GM23338 (cell line): ENCODE results near the gene TMEM255B. TPM values are rescaled to one million over a fixed set of nuclear protein-coding genes. Genes with fewer than 3 reads are reported as not detected.

Experiments
- ATAC-seq: fragments of 200-7000 bp; cut with Tn5 transposase; 3 replicates; pipeline ENCODE4 v1.9.1; 2020
- DNase-seq: peaks from one replicate; pipeline ENCODE4 v3.0.0-alpha.2; 2015; ENCODE audit warnings: low spot score
- H2AFZ ChIP-seq: fragments of 200-600 bp; sonication (generic); 2 replicates; pipeline ENCODE4 v1.8.0; 2016; ENCODE audit warnings: antibody characterized with exemption, mild to moderate bottlenecking, moderate library complexity
- H3F3A ChIP-seq: fragments of 200-600 bp; sonication (generic); replicated peaks from 2 replicates; pipeline ENCODE4 v1.8.0; 2017; ENCODE audit warnings: antibody characterized with exemption, mixed run types, low read depth
- H3K27ac ChIP-seq: fragments of 200-600 bp; sonication (generic); 2 replicates; pipeline ENCODE4 v1.6.1; 2016; ENCODE audit warnings: low read depth
- H3K27me3 ChIP-seq: fragments of 200-600 bp; sonication (generic); 2 replicates; pipeline ENCODE4 v1.8.0; 2016; ENCODE audit warnings: mild to moderate bottlenecking, mixed run types, moderate library complexity; ENCODE audit not compliant: insufficient read depth
- H3K36me3 ChIP-seq: fragments of 200-600 bp; sonication (generic); 2 replicates; pipeline ENCODE4 v1.8.0; 2016; ENCODE audit warnings: mild to moderate bottlenecking; ENCODE audit not compliant: insufficient read depth
- H3K4me1 ChIP-seq: fragments of 200-600 bp; sonication (generic); 2 replicates; pipeline ENCODE4 v1.8.0; 2016; ENCODE audit warnings: mild to moderate bottlenecking, moderate library complexity; ENCODE audit not compliant: insufficient read depth
- H3K4me2 ChIP-seq: fragments of 200-600 bp; sonication (generic); 2 replicates; pipeline ENCODE4 v1.7.1; 2017; ENCODE audit warnings: mixed run types
- H3K4me3 ChIP-seq: fragments of 200-600 bp; sonication (generic); 2 replicates; pipeline ENCODE4 v1.6.1; 2016; ENCODE audit warnings: mixed run types
- H3K79me2 ChIP-seq: fragments of 200-600 bp; sonication (generic); replicated peaks from 2 replicates; pipeline ENCODE4 v1.8.0; 2017; ENCODE audit warnings: mild to moderate bottlenecking; ENCODE audit not compliant: insufficient read depth
- H3K9me2 ChIP-seq: fragments of 200-600 bp; sonication (generic); 2 replicates; pipeline ENCODE4 v1.8.0; 2017; ENCODE audit not compliant: insufficient read depth
- H4K20me1 ChIP-seq: fragments of 200-600 bp; sonication (generic); replicated peaks from 2 replicates; pipeline ENCODE4 v1.8.0; 2017; ENCODE audit warnings: mild to moderate bottlenecking; ENCODE audit not compliant: insufficient read depth
- H3K27ac Mint-ChIP-seq: 2 replicates; pipeline ENCODE4 v1.8.0; 2020; ENCODE audit warnings: inconsistent platforms, mild to moderate bottlenecking, moderate library complexity, mixed read lengths
- H3K27me3 Mint-ChIP-seq: 3 replicates; pipeline ENCODE4 v1.8.0; 2022; ENCODE audit warnings: low read depth, mild to moderate bottlenecking, moderate library complexity, mixed read lengths, inconsistent platforms; ENCODE audit not compliant: insufficient read depth, poor library complexity
- H3K36me3 Mint-ChIP-seq: 3 replicates; pipeline ENCODE4 v1.8.0; 2021; ENCODE audit warnings: low read depth, mild to moderate bottlenecking, inconsistent platforms, moderate library complexity, mixed read lengths
- H3K4me1 Mint-ChIP-seq: 3 replicates; pipeline ENCODE4 v1.8.0; 2020; ENCODE audit warnings: mild to moderate bottlenecking, inconsistent platforms, mixed read lengths
- H3K4me3 Mint-ChIP-seq: 3 replicates; pipeline ENCODE4 v1.8.0; 2021; ENCODE audit warnings: moderate library complexity, mild to moderate bottlenecking, inconsistent platforms, mixed read lengths
- H3K9me3 Mint-ChIP-seq: 3 replicates; pipeline ENCODE4 v1.8.0; 2020; ENCODE audit warnings: moderate library complexity, mild to moderate bottlenecking, inconsistent platforms, mixed read lengths
- CREB1 ChIP-seq: fragments of 250-450 bp; sonication (Bioruptor Pico); IDR thresholded peaks from 2 replicates; pipeline ENCODE4 v1.5.0; 2020; ENCODE audit warnings: low read depth, mild to moderate bottlenecking, moderate library complexity
- EZH2 ChIP-seq: fragments of 200-600 bp; sonication (generic); IDR thresholded peaks from one replicate; pipeline ENCODE4 v1.8.0; 2017; ENCODE audit warnings: antibody characterized with exemption, mild to moderate bottlenecking, low read depth; ENCODE audit not compliant: unreplicated experiment
- EZH2phosphoT487 ChIP-seq: fragments of 200-600 bp; sonication (generic); IDR thresholded peaks from one replicate; pipeline ENCODE4 v1.8.1; 2018; ENCODE audit warnings: antibody characterized with exemption; ENCODE audit not compliant: unreplicated experiment
- NANOG ChIP-seq: IDR thresholded peaks from 2 replicates; pipeline ENCODE4 v1.6.1; 2016; ENCODE audit warnings: antibody characterized with exemption, borderline replicate concordance
- POLR2AphosphoS5 ChIP-seq: IDR thresholded peaks from 2 replicates; pipeline ENCODE4 v1.6.1; 2016; ENCODE audit warnings: antibody characterized with exemption, low read depth
- STAT1 ChIP-seq: IDR thresholded peaks from one replicate; pipeline ENCODE4 v1.6.1; 2016; ENCODE audit warnings: antibody characterized with exemption; ENCODE audit not compliant: unreplicated experiment
- ZNF114 ChIP-seq: fragments of 250-450 bp; sonication (Bioruptor Pico); IDR thresholded peaks from 2 replicates; pipeline ENCODE4 v1.5.0; 2020; ENCODE audit warnings: mild to moderate bottlenecking, moderate library complexity
- polyA plus RNA-seq: library from polyadenylated mRNA; unstranded; fragments of >200 nt; fragmentation: Nextera tagmentation; extraction: Ambion mirVana; gene quantifications from 2 replicates; pipeline ENCODE4 v1.2.1, GENCODE V29; 2016
- total RNA-seq: library from RNA; depleted of rRNA; stranded (reverse); fragments of >200 nt; shearing (Covaris generic); gene quantifications from 2 replicates; pipeline ENCODE4 v1.2.3, GENCODE V29; 2014
- TF ChIP-seq, protein P1 (sequence below): IDR thresholded peaks from one replicate; pipeline ENCODE4 v1.6.1; 2018; ENCODE audit warnings: antibody characterized with exemption; ENCODE audit not compliant: unreplicated experiment
- TF ChIP-seq, protein P2 (sequence below): IDR thresholded peaks from 2 replicates; pipeline ENCODE4 v1.6.1; 2016; ENCODE audit warnings: antibody characterized with exemption
- TF ChIP-seq, protein P3 (sequence below), 2 experiments: fragments of 200-600 bp in 1 of 2; sonication (generic) in 1 of 2; conservative IDR thresholded peaks; 2 replicates each; pipeline versions ENCODE4 v1.5.1 to v1.6.1; 2016 to 2017; ENCODE audit warnings: antibody characterized with exemption in 2 of 2, low read depth in 2 of 2, mild to moderate bottlenecking in 2 of 2, moderate library complexity in 1 of 2
- TF ChIP-seq, protein P4 (sequence below): fragments of 250-450 bp; sonication (Bioruptor Pico); IDR thresholded peaks from 2 replicates; pipeline ENCODE4 v1.5.0; 2020; ENCODE audit warnings: mild to moderate bottlenecking, moderate library complexity

The TMEM255B gene
- total and polyA plus RNA-seq, 2 experiments from 2014 or later: 0.69 to 4.4 TPM

DNA sequence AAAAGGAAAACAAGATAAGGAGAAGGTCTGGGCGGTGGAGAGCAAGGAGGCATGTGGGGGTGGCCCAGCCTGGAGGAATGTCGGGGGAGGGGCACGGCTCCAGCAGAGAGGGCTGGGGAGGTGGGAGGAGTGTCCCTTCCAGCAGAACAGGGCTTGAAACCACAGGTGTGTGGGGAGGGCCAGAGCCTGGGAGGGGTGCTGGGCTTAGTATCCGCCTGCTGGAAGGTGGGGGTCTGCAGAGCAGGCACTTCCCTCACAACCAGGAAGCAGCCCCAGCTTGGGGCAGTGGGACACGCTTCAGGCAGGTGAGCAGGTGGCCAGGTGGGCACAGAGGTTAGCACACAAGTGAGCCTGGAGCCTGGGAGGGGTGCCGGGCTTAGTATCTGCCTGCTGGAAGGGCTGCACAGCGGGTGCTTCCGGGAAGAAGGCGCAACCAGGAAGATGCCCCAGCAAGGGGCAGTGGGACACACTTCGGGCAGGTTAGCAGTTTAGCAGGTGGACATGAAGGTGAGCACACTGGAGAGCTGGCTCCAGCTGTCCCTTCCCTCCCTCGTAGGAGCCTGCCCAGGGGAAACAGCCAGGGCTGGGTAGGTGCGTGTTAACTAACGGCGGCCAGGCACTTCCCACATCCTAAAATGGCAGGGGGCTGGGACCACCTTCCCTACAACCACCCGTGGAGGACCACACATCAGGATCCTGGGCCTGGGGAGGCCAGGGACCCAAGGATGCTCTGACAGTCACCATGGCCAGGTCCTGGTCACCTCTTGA is 101.8 kb downstream of the TMEM255B start (continued):
- TF ChIP-seq, protein P1, sequence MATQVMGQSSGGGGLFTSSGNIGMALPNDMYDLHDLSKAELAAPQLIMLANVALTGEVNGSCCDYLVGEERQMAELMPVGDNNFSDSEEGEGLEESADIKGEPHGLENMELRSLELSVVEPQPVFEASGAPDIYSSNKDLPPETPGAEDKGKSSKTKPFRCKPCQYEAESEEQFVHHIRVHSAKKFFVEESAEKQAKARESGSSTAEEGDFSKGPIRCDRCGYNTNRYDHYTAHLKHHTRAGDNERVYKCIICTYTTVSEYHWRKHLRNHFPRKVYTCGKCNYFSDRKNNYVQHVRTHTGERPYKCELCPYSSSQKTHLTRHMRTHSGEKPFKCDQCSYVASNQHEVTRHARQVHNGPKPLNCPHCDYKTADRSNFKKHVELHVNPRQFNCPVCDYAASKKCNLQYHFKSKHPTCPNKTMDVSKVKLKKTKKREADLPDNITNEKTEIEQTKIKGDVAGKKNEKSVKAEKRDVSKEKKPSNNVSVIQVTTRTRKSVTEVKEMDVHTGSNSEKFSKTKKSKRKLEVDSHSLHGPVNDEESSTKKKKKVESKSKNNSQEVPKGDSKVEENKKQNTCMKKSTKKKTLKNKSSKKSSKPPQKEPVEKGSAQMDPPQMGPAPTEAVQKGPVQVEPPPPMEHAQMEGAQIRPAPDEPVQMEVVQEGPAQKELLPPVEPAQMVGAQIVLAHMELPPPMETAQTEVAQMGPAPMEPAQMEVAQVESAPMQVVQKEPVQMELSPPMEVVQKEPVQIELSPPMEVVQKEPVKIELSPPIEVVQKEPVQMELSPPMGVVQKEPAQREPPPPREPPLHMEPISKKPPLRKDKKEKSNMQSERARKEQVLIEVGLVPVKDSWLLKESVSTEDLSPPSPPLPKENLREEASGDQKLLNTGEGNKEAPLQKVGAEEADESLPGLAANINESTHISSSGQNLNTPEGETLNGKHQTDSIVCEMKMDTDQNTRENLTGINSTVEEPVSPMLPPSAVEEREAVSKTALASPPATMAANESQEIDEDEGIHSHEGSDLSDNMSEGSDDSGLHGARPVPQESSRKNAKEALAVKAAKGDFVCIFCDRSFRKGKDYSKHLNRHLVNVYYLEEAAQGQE: no peak
- TF ChIP-seq POLR2AphosphoS5 (no peak; the same call in 1 of the 2 replicates), ZNF114 (CRISPR knock-in tag) (no peak)

DNA sequence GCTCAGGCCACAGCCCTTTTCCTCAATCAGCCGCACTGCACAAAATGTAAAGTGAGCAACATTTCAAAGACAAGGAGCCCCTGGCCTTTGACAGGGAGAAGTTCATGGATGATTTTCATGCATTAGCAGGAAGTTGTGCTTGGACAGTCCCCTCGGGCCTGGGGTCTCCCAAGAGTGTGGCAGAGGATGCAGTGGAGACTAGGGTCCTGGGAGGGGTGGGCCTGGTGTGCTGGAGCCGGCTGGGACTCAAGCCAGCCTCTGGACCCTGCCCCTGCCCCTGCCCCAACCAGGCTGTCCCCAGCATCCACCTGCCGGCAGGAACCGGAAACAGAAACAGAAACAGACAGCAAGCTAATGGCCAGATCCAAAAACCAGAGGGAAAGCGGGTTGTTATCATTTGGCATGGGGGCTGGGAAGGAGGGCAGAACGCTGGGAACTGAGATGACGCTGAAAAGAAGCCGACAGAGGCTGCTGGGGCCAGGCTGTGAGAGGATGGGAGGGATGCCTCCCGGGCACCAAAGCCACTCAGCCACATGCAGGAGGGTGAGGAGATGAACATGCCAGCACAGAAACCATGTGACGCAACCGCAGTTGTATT is 102.5 kb downstream of the TMEM255B start:
- Histone ChIP-seq H3K79me2 (peaks cover 19% of the 10 kb centered on the region; the same call in 1 of the 2 replicates), H3K27ac (no peak overlapping the region), H2AFZ (no peak overlapping the region), H4K20me1 (no peaks in the 10 kb centered on the region), H3K27me3 (peaks cover 33% of the 10 kb centered on the region), H3K9me2 (no peaks in the 10 kb centered on the region; the same call in 1 of the 2 replicates), H3K36me3 (no peaks in the 10 kb centered on the region), H3K4me1 (peaks cover 37% of the 10 kb centered on the region), H3F3A (peaks cover 34% of the 10 kb centered on the region), H3K4me3 (no peak overlapping the region), H3K4me2 (peak overlapping the region; percentile 82)
- Mint-ChIP-seq H3K4me1 (peaks cover 64% of the 10 kb centered on the region), H3K36me3 (peaks cover 12% of the 10 kb centered on the region), H3K27me3 (peaks cover 42% of the 10 kb centered on the region), H3K27ac (no peak overlapping the region; the same call in 1 of the 2 replicates), H3K9me3 (peaks cover 8% of the 10 kb centered on the region; the same call in 1 of the 3 replicates), H3K4me3 (peak overlapping the region; percentile 59; the same call in 2 of the 3 replicates)
- ATAC-seq: no peak
- DNase-seq: no peak
- TF ChIP-seq ZNF114 (CRISPR knock-in tag) (no peak), POLR2AphosphoS5 (no peak), STAT1 (no peak), EZH2phosphoT487 (no peak), CREB1 (CRISPR knock-in tag) (no peak), NANOG (no peak), EZH2 (no peak)
- TF ChIP-seq, protein P2, sequence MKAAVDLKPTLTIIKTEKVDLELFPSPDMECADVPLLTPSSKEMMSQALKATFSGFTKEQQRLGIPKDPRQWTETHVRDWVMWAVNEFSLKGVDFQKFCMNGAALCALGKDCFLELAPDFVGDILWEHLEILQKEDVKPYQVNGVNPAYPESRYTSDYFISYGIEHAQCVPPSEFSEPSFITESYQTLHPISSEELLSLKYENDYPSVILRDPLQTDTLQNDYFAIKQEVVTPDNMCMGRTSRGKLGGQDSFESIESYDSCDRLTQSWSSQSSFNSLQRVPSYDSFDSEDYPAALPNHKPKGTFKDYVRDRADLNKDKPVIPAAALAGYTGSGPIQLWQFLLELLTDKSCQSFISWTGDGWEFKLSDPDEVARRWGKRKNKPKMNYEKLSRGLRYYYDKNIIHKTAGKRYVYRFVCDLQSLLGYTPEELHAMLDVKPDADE: no peak
- TF ChIP-seq, protein P3, sequence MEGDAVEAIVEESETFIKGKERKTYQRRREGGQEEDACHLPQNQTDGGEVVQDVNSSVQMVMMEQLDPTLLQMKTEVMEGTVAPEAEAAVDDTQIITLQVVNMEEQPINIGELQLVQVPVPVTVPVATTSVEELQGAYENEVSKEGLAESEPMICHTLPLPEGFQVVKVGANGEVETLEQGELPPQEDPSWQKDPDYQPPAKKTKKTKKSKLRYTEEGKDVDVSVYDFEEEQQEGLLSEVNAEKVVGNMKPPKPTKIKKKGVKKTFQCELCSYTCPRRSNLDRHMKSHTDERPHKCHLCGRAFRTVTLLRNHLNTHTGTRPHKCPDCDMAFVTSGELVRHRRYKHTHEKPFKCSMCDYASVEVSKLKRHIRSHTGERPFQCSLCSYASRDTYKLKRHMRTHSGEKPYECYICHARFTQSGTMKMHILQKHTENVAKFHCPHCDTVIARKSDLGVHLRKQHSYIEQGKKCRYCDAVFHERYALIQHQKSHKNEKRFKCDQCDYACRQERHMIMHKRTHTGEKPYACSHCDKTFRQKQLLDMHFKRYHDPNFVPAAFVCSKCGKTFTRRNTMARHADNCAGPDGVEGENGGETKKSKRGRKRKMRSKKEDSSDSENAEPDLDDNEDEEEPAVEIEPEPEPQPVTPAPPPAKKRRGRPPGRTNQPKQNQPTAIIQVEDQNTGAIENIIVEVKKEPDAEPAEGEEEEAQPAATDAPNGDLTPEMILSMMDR (conservative IDR thresholded peaks at IDR 0.05; ENCODE audit: low read depth in 2 of 2): no peak
- TF ChIP-seq, protein P4, sequence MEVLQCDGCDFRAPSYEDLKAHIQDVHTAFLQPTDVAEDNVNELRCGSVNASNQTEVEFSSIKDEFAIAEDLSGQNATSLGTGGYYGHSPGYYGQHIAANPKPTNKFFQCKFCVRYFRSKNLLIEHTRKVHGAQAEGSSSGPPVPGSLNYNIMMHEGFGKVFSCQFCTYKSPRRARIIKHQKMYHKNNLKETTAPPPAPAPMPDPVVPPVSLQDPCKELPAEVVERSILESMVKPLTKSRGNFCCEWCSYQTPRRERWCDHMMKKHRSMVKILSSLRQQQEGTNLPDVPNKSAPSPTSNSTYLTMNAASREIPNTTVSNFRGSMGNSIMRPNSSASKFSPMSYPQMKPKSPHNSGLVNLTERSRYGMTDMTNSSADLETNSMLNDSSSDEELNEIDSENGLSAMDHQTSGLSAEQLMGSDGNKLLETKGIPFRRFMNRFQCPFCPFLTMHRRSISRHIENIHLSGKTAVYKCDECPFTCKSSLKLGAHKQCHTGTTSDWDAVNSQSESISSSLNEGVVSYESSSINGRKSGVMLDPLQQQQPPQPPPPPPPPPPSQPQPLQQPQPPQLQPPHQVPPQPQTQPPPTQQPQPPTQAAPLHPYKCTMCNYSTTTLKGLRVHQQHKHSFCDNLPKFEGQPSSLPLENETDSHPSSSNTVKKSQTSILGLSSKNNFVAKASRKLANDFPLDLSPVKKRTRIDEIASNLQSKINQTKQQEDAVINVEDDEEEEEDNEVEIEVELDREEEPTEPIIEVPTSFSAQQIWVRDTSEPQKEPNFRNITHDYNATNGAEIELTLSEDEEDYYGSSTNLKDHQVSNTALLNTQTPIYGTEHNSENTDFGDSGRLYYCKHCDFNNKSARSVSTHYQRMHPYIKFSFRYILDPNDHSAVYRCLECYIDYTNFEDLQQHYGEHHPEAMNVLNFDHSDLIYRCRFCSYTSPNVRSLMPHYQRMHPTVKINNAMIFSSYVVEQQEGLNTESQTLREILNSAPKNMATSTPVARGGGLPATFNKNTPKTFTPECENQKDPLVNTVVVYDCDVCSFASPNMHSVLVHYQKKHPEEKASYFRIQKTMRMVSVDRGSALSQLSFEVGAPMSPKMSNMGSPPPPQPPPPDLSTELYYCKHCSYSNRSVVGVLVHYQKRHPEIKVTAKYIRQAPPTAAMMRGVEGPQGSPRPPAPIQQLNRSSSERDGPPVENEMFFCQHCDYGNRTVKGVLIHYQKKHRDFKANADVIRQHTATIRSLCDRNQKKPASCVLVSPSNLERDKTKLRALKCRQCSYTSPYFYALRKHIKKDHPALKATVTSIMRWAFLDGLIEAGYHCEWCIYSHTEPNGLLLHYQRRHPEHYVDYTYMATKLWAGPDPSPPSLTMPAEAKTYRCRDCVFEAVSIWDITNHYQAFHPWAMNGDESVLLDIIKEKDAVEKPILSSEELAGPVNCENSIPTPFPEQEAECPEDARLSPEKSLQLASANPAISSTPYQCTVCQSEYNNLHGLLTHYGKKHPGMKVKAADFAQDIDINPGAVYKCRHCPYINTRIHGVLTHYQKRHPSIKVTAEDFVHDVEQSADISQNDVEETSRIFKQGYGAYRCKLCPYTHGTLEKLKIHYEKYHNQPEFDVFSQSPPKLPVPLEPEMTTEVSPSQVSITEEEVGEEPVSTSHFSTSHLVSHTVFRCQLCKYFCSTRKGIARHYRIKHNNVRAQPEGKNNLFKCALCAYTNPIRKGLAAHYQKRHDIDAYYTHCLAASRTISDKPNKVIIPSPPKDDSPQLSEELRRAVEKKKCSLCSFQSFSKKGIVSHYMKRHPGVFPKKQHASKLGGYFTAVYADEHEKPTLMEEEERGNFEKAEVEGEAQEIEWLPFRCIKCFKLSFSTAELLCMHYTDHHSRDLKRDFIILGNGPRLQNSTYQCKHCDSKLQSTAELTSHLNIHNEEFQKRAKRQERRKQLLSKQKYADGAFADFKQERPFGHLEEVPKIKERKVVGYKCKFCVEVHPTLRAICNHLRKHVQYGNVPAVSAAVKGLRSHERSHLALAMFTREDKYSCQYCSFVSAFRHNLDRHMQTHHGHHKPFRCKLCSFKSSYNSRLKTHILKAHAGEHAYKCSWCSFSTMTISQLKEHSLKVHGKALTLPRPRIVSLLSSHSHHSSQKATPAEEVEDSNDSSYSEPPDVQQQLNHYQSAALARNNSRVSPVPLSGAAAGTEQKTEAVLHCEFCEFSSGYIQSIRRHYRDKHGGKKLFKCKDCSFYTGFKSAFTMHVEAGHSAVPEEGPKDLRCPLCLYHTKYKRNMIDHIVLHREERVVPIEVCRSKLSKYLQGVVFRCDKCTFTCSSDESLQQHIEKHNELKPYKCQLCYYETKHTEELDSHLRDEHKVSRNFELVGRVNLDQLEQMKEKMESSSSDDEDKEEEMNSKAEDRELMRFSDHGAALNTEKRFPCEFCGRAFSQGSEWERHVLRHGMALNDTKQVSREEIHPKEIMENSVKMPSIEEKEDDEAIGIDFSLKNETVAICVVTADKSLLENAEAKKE (CRISPR knock-in tag): no peak
